ENCODE measurements around the gene SLC35G6. TPM values are rescaled to one million over a fixed set of nuclear protein-coding genes. Genes with fewer than 3 reads are reported as not detected.

Gene SLC35G6
- total and polyA plus RNA-seq, 2 of the 13 experiments (the other 11 are each of a cell fraction or from before 2014, with no cell fraction given): 0.07 TPM; not detected in 1

- no peak for ATAC-seq
- Histone ChIP-seq H4K20me1 (ENCODE audit: insufficient read depth, low read length) (no peaks in the 10 kb centered on the region), H3K4me3 (replicated peaks in 1 of 3; ENCODE audit: insufficient read depth in 1 of 3, low read depth in 2 of 3, low read length in 3 of 3) (no peak overlapping the region), H3K4me2 (ENCODE audit: low read depth, low read length) (no peak overlapping the region), H3K9ac (ENCODE audit: insufficient read depth, low read depth, low read length) (no peak overlapping the region), H3K27ac (ENCODE audit: extremely low read length, insufficient read depth, low read length) (no peak overlapping the region), H3K4me1 (ENCODE audit: insufficient read depth, low read length) (peaks cover 27% of the 10 kb centered on the region), H2AFZ (ENCODE audit: low read length) (no peak overlapping the region), H3K9me3 (ENCODE audit: low read length) (no peaks in the 10 kb centered on the region), H3K27me3 (ENCODE audit: control insufficient read depth in 1 of 2, insufficient read depth in 2 of 2, low read length in 2 of 2) (peaks cover 0 to 1% of the 10 kb centered on the region in 2 experiments; a peak in 1 of 5 replicates), H3K79me2 (ENCODE audit: insufficient read depth, low read length) (no peaks in the 10 kb centered on the region), H3K36me3 (replicated peaks in 1 of 2; ENCODE audit: control insufficient read depth in 1 of 2, insufficient read depth in 2 of 2, low read length in 2 of 2) (no peaks in the 10 kb centered on the region)
- in situ Hi-C loops (cut with HindIII; ENCODE audit: extremely low pct_ligation_motif_present, low pct_unique_long_range_greater_than_20kb) (no loop called here), intact Hi-C loops (cut with micrococcal nuclease; ENCODE audit: unreplicated experiment) (no loop called here)
- POLR2A ChIA-PET: no interaction called here
- CTCF ChIA-PET (ENCODE audit: low intra/inter-chr PET ratio, low total read pairs): no interaction called here
- TF ChIP-seq ZNF724P (CRISPR knock-in tag; IDR thresholded peaks at IDR 0.05; ENCODE audit: borderline replicate concordance) (no peak), PRDM10 (CRISPR knock-in tag; IDR thresholded peaks at IDR 0.05; ENCODE audit: low read depth) (no peak), ZSCAN30 (CRISPR knock-in tag; IDR thresholded peaks at IDR 0.05) (no peak), E2F1 (CRISPR knock-in tag; IDR thresholded peaks at IDR 0.05) (no peak), ZBTB25 (CRISPR knock-in tag; IDR thresholded peaks at IDR 0.05) (no peak)
- no peak for DNase-seq (ENCODE audit: low spot score)
- no TSS peak for BruUV-seq (replicated peaks)
- FAIRE-seq: no peak
Measured at GRCh38 chr17:7528842-7529241, 47.6 kb downstream of the SLC35G6 start.

Data from HepG2 (cell line).